ENCODE data around the gene TDRD9.
A peak's percentile ranks its signal among the peaks of the same experiment; 100 is the strongest.

The TDRD9 gene

DNA sequence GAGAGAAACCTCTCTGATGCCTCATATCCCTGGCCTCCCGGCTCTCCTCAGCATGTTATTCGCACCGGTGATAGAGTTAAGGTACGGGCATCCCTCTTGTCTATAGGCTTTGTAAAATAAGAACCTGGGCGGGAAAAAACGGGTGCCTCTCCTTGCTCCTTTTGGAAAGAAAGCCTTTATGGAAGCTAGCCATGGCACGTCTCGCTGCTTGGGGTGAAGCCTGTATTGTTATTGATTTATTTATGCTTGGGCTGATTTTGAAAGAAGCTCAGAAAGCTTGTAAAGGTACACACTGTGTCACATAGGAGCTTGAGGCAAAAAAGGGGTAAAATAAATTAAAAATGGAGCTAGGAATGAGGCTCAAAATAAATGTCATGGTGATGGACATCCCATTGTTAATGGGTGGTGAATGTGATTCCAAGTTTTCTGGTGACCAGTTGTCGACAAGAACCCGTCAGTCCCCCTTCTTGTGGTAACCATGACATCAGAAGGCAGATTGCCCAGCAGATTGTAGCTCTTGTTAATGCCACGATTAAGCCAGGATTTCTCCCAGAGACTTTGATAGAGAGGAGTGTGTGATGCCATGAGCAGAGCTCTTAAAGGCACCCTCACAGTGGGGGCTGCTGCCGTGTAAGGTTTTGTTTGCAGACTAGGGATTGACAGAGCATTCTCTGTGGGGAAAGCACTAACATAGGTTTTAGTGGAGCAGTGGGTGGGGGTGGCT is 106.9 kb downstream of the TDRD9 start:
- peak in 1 of 3 experiments; percentile 22 for DNase-seq

DNA sequence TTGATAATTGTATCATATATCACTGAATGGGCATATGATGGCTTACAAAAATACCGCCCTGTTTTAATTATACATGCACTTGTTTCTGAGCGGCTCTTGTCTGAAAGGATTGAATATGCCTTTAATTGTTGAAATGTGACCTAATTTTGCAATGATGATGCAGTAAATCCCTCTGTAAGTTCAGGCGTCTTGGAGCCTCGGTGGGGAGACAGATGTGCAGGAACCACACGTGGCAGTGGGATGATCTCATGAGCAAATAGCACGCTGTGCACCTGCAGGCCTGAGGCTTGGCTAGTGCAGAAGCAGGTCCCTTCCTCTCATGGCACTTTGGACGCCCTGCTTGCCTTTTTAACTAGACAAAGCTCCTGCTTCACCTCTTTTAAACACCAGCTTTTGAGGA is 108.0 kb downstream of the TDRD9 start:
- DNase-seq = peak in 2 of 3 experiments; percentile 32 to 63

DNA sequence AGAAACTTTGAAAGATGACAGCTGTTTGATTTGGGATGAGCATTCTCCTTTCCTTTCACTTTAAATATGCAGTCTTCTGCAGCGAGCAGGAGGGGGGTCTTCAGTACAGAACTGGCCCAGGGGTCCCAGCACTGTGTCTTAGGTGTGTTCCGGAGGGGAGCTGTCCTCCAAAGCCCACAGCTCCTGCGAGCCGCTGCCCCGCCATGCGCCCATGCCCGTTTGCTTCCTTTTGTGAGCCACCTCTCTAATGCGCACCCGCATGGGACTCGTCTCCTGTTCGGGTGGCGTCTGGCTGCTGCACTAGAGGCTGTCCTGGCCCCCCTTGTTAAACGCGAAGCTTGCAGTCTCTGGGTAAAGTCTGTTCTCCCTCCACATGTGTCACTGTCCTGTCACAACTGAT is 108.8 kb downstream of the TDRD9 start:
- no peak for DNase-seq

DNA sequence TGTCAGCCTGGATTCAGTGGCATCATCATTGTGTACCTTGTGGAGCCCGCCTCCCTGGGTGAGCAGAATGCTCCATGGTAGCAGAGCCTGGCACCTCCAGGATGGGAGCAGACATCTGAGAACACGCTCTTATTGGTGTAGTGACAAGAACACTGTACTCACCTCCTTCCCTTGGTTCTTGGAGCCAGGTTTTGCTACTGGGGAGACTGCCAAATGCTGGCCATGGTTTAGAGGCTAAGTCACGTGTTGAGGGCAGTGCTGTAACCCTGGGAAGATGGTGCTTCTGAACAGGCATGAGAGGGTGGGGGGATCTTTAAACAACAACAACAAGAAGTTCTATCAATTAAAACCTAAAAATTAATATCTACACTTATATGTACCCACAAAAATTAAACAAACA is 109.6 kb downstream of the TDRD9 start:
- DNase-seq = no peak

DNA sequence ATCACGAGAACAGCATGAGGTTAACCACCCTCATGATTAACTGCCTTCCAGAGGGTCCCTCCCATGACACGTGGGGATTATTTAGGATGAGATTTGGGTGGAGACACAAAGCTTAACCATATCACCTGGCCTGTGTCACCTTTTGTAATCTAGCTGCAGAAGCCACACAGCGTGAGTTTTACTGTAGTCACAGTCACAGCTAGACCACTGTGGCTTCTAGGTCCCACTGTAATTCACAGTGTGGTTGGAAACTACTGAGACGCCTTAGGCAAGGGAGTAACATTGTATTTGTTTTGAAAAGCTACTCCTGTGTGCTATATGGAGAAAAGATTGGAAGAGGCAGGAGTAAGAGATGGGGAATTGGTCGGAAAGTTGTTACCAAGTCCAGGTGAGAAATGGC is 111.0 kb downstream of the TDRD9 start:
- DNase-seq = no peak

DNA sequence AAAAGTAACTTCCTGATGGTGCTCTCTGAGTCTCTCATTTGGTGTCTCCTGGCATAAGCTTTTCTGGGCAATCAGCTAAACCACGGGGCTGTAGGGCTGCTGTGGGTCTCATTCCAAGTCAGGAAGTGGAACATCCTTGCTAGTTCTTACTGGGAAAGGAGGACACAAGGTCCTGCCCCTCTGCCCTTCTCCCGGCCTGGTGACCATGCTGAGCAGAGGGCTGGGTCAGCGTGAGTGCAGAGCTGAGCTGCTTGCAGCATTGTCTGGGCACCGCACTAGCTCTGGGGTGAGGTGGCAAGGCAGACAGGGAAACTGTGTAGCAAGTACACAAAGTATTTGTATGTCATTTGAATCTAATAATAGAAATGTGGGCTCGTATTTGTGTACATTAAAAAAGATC is 112.3 kb downstream of the TDRD9 start:
- no peak for DNase-seq

DNA sequence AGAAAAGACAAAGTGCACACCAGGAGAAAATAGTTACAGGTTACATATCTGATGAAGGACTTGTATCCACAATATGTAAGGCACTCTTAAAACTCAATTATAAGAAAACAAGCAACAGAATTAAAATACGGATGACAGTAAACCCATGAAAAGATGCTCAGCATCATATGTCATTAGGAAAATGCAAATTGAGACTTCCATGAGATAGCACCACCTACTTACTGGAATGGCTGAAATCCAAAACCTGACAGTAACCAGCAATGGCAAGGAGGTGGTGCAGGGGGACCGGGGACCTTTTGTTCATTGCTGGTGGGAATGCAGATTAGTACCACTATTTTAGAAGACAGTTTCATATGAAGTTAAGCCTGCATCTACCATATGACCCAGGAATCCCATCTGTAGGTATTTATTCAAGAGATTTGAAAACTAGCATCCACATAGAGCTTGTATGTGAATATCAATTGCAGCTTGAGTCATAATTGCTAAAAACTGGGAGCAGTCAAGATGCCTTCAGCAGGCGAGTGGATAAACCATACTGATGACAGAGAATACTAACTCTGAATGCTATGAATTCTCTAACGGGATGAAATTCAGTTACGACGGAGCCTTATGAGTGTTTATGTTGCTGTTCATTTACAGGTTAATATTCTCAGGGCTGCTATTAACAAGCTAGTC is 113.3 kb downstream of the TDRD9 start:
- no peak for DNase-seq

DNA sequence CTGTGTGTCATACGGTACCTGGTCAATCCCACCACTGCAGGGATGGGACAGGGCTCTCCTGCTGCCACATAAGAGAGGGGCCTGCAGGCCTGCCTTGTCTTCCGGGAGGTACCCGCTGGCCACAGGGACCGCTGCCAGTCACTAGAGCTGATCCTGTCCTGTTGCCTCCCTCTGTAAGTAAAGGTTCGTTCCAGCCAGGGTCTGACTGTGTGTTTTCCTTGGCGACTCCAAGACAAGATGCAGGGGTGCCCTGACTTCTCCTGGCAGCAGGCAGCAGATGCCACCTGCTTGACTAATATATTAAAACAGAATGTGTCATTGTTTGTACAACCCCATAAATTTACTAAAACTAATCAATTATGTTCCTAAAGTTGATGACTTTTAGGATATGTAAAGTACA is 115.8 kb downstream of the TDRD9 start:
- DNase-seq = no peak

DNA sequence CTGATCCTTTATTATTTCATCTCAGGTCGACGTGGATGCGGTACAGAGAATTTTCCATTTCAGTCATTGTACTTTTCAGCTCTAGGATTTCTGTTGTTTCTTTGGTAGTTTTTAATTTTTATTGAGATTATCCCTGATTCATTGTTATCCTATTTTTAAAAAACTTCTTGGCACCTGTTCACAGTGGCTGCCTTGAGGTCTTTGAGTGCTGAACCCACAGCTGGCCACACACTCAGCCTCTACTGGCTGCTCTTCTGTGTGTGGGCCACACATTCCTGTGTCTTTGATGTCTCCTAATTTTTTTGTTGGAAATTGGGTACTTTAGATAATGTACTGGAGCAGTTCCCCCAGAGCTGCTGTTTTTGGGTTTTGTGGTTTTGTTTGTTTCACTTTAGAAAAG is 119.5 kb downstream of the TDRD9 start:
- DNase-seq = no peak

DNA sequence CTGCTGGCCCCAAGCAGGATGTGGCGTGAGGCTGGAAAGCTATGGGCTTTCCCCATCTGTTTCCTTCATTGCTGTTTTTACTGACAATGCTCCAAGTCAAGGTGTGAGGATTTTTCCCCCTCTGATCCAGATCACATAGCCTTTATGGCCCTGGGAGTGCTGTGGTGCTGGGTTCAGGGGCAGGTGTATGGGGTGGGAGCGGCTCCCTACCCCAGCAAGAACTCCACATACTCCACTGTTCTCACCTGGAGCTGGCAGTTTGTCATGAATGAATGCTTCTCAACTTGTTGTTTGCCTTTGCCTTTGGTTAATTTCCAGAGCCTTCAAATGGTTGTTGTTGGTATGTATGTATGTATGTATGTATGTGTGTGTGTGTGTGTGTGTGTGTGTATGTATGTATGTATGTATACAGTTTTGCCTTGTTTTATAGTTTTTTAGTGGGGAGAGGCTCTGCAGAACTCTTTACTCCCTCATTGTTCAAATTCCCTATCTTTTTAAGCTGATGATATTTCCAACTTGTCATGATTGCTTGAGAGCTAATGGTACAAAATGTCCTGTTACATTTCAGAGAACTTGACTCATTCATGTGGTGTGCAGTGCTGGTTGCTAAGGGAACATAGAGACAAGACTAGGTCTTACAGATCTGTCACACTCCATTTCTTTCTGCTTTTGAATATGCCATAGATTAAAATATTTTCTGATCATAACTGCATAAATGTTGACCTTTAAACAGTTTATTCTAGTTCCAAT is 120.7 kb downstream of the TDRD9 start:
- DNase-seq = peak in 1 of 3 experiments; percentile 36

DNA sequence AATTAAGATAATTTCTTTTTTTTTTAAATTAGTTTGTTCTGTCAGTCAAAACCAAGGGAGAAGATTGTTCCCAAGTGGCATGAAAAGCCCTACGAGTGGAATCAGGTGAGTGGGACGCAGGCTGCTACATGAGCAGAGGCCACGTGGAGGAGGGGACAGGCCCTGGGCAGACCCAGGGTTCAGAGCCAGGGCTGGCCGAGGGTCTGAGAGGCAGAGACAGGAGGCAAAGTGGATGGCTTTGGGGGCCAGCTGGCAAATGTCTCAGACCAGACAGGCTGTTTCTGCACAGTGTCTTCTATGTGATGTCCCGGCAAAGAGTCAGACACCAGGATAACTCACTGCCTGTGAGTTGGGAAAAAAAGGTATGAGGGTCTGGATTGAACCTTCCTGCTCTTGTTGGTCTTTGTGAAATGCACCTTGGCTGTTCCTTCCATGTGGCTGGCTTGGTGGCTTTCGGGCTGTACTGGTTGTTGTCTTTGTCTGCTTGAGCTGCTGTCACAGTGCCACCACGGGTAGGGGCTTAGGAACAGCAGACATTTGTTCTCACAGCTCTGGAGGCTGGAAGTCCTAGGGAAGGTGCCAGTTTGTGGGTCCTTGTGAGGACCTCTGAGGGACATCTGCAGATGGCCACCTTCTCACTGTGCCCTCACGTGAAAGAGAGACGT is 121.5 kb downstream of the TDRD9 start:
- DNase-seq = no peak

DNA sequence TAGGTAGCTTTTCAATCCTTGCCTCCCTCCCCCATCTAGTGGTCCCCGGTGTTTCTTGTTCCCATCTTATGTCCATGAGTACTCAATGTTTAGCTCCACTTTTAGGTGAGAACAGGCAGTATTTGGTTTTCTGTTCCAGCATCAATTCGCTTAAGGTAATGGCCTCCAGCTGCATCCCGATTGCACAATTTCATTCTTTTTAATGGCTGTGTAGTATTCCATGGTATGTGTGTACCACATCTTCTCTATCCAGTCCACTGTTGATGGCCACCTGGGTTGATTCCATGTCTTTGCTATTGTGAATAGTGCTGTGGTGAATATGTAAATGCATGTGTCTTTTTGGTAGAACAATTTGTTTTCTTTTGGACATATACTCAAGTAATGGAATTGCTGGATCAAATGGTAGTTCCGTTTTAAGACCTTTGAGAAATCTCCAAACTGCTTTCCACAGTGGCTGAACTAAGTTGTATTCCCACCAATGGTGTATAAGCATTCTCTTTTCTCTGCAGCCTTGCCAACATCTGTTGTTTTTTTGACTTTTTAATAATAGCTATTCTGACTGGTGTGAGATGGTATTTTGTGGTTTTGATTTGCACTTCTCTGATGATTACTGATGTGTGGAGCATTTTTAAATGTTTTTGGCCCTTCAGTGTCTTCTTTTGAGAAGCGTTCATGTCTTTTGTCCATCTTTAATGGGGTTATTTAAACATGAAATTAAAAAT is 123.0 kb downstream of the TDRD9 start:
- no peak for DNase-seq

DNA sequence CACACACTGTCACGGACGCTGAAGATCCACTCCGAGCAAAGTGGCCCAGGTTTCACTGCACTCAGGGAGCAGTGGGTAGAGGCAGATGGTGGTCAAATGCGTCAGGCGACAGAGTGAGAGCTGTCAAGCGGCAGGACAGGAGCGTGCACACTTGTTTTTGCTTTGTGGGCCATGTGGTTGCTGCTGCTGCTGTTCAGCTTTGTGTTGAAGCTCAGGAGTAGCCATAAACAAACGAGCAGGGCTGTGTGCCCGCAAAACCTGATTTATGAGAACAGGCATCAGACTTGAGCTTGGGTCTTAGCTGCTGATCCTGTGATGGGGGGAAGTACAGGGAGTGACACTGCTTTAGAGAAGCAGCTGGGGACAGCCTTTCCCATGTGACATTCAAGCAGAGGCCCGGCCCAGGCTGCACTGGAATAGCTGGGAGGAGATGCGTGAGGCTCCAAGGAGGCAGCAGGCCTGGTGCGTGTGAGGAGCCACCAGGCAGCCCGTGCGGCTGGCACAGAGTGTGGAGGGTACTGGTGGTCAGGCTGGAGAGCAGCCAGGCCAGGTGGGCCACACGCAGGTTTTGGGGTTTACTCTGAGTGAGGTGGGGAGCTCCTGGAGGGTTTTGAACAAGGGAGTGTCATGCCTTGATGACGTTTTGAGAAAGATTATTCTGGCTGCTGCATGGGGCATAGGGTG is 126.1 kb downstream of the TDRD9 start:
- DNase-seq = no peak

DNA sequence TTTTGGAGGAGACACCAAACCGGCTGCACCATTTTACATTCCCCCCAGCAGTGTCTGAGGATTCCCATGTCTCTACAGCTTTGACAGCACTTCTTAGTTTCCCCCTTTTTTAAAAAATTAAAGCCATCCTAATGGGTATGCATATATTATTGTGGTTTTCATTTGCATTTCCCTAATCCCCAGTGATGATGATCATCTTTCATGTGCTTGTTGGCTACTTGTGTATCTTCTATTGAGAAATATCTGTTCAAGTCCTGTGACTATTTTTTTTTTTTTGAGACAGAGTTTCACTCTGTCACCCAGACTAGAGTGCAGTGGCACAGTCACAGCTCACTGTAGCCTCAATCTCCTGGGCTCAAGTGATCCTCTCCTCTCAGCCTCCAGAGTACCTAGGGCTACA is 134.0 kb downstream of the TDRD9 start:
- DNase-seq = no peak

DNA sequence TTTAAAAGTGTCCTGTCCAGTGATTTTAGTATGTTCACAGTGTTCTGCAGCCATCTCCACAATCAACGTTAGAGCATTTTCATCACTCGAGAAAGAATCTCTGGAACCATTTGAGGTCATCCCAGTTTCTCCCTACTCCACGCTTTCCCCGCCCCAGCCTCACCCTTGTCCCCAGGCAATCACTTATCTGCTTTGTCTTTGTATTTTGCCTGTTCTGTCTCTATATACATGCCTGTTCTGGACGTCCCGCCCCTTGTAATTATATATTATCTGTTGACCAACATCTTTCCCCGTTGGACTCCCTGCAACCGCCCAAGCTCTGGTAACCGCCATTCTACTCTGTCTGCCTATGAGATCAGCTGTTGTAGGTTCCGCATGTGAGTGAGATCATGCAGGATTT is 135.7 kb downstream of the TDRD9 start:
- DNase-seq = no peak

DNA sequence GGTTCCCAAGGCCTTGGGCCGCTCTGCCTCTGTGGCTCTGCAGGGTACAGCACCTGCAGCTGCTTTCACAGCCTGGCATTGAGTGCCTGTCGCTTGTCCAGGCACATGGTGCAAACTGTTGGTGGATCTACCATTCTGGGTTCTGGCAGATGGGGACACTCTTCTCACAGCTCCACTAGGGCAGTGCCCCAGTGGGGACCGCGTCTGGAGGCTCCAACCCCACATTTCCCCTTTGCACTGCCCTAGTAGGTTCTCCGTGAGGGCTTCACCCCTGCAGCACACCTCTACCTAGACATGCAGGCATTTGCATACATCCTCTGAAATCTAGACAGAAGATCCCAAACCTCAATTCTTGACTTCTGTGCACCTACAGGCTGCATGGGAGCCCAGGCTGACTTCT is 138.0 kb downstream of the TDRD9 start:
- no peak for DNase-seq

DNA sequence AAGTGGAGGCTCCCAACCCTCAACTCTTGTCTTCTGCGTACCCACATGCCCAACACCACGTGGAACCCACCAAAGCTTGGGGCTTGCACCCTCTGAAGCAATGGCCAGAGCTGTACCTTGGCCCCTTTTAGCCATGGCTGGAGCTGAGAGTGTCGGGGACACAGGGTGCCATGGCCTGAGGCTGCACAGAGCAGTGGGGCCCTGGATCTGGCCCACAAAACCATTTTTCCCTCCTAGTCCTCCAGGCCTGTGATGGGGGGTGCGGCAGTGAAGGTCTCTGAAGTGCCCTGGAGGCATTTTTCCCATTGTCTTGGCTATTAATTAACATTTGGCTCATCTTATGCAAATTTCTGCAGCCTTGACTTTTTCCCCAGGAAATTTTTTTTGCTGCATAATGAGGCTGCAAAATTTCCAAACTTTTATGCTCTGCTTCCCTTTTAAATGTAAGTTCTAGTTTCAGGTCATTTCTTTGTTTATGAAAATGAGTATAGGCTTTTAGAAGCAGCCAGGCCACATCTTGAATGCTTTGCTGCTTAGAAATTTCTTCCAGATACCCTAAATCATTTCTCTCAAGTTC is 138.6 kb downstream of the TDRD9 start:
- DNase-seq = no peak

DNA sequence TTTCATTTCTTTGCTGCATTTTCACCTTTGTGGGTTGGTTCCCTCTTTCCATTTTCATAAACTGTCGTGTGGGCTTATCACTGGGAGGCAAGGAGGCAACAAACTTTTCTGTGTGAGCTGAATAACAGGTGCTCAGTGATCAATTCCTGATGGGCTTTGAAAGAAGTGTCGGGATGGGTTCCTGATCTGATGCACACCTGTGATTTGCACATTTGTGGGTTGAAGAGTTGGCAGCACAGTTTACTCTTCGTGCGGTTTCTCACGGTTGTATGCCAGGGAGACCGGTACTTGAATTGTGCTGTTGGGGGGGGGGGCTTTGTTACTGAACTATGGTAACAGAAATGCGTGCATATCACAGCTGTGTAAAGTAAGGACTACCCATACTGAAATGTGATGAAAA is 141.3 kb downstream of the TDRD9 start:
- DNase-seq = no peak

DNA sequence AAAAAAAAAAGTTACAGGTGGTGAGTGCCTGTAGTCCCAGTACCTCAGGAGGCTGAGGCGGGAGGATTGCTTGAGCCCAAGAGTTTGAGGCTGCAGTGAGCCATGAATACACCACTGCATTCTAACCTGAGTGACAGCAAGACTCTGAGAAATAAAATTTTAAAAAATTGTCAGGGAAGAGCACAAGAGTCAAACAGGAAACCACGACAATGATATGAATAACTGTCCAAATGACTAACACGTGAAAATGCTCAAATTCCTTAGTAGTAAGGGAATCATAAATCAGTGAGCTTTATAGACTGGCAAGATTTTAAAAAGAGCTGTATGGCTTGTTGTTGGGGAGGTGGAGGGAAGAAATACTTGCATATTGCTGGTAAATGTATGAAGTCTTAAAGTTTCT is 144.3 kb downstream of the TDRD9 start:
- no peak for DNase-seq

DNA sequence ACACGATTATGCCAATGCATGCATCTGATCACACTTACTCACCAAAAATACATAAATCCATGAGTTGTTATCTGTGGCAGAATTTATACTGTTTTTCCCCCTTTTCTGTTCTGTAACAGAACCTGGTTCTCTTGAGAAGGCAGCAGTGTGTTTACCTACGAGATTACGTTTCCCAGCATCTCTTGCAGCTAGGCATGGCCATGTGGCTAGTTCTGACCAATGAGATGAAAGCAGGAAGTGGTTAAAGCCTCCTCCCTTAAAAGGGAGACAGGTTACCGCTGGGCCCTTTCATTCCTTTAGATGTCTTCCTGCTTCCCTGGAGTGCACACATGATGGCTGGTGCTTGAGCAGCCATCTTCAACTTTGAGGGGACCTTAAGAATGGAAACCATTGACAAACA is 145.5 kb downstream of the TDRD9 start:
- no peak for DNase-seq

DNA sequence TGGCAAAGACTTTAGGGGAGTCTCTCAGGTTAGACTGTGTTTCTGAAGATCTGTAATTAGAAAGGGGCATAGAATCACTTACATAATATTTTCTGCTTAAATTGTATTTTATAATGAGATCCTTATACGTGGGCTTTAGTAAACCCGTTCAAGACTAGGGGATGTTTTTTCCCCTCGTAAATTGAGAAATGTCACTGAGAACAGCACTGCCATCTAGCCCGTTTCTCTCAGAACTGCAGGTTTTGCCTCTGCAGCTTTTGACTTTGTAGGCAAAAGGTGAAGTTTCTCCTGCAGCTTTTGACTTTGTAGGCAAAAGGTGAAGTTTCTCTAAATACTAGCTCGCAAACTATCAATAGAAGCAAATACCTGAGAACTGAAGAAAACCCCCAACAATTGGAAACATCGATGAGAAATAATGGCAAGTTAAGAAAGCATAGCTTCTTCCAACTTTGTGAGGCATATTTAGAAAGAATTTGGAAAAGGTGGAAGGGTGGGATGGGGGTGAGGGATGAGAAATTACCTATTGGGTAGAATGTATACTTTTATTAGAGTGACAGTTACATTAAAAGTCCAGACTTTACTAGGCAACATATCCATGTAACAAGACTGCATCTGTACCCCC is 147.4 kb downstream of the TDRD9 start:
- DNase-seq = peak in 2 of 3 experiments; percentile 26 to 28
